HEK293T (cell line): ENCODE measurements around the gene ALG9.

Experiments used
- BHLHE40 ChIP-seq: fragments of 450-650 bp; IDR thresholded peaks from 2 replicates; pipeline ENCODE4 v1.6.1; 2016; ENCODE audit warnings: mild to moderate bottlenecking, moderate library complexity, borderline replicate concordance
- CTBP1 ChIP-seq: fragments of 450-650 bp; IDR thresholded peaks from 2 replicates; pipeline ENCODE4 v1.6.1; 2016; ENCODE audit warnings: borderline replicate concordance
- FOXK2 ChIP-seq: fragments of 450-650 bp; IDR thresholded peaks from 2 replicates; pipeline ENCODE4 v1.6.1; 2016; ENCODE audit warnings: mild to moderate bottlenecking
- FOXM1 ChIP-seq: fragments of 450-650 bp; IDR thresholded peaks from 2 replicates; pipeline ENCODE4 v1.6.1; 2017; ENCODE audit warnings: mild to moderate bottlenecking, borderline replicate concordance
- PKNOX1 ChIP-seq: fragments of 450-650 bp; IDR thresholded peaks from 2 replicates; pipeline ENCODE4 v1.6.1; 2016
- SP1 ChIP-seq: fragments of 450-650 bp; IDR thresholded peaks from 2 replicates; pipeline ENCODE4 v1.6.1; 2017
- SUZ12 ChIP-seq: fragments of 450-650 bp; IDR thresholded peaks from 2 replicates; pipeline ENCODE4 v1.6.1; 2016; ENCODE audit warnings: mild to moderate bottlenecking

- TF ChIP-seq PKNOX1 (no peak), SUZ12 (no peak), BHLHE40 (no peak), FOXM1 (no peak), FOXK2 (no peak), CTBP1 (no peak), SP1 (no peak)
Observed at GRCh38 chr11:111743700-111744099, 127.7 kb downstream of the ALG9 start.
